ENCODE results near the gene RIMS3.
"Not testable (repeated sequence)": the region's sequence is repeated elsewhere in the genome, so short reads cannot be mapped to it uniquely, and the experiment has no call there.

Gene RIMS3

GRCh38 chr1:40634901-40635655 is 30.4 kb downstream of the RIMS3 start:
- Histone ChIP-seq H3K36me3 (ENCODE audit: insufficient read depth, insufficient read length, low read length) (no peaks in the 10 kb centered on the region), H3K9ac (ENCODE audit: insufficient read length, low read depth) (no peak overlapping the region), H3K4me1 (ENCODE audit: insufficient read depth, insufficient read length) (peaks cover 7% of the 10 kb centered on the region), H3K9me3 (ENCODE audit: insufficient read depth, low read length) (no peaks in the 10 kb centered on the region), H3K4me3 (ENCODE audit: insufficient read length, low read depth) (no peak overlapping the region), H3K27me3 (ENCODE audit: insufficient read depth, insufficient read length) (no peaks in the 10 kb centered on the region)
- TF ChIP-seq SUZ12 (IDR thresholded peaks at IDR 0.05; ENCODE audit: extremely low read depth, insufficient read depth, insufficient read length) (no peak), YY1 (IDR thresholded peaks at IDR 0.05; ENCODE audit: insufficient read depth, insufficient read length) (no peak), ZNF274 (IDR thresholded peaks at IDR 0.05; ENCODE audit: low read depth, low read length) (no peak)
- DNase-seq (ENCODE audit: low read depth, low spot score), result no peak

GRCh38 chr1:40633931-40634376 is 31.5 kb downstream of the RIMS3 start:
- no peak overlapping the region for H3K4me3 ChIP-seq (ENCODE audit: insufficient read length, low read depth)
- H3K9ac ChIP-seq (ENCODE audit: insufficient read length, low read depth), result no peak overlapping the region
- H3K27me3 ChIP-seq (ENCODE audit: insufficient read depth, insufficient read length), result no peaks in the 10 kb centered on the region
- no peak for TF ChIP-seq SUZ12 (IDR thresholded peaks at IDR 0.05; ENCODE audit: extremely low read depth, insufficient read depth, insufficient read length)
- TF ChIP-seq ZNF274 (IDR thresholded peaks at IDR 0.05; ENCODE audit: low read depth, low read length), result no peak
- TF ChIP-seq YY1 (IDR thresholded peaks at IDR 0.05; ENCODE audit: insufficient read depth, insufficient read length), result no peak
- H3K4me1 ChIP-seq (ENCODE audit: insufficient read depth, insufficient read length), result peaks cover 7% of the 10 kb centered on the region
- H3K9me3 ChIP-seq (ENCODE audit: insufficient read depth, low read length), result no peaks in the 10 kb centered on the region
- no peak for DNase-seq (ENCODE audit: low read depth, low spot score)
- H3K36me3 ChIP-seq (ENCODE audit: insufficient read depth, insufficient read length, low read length), result no peaks in the 10 kb centered on the region

- Histone ChIP-seq H3K9ac (ENCODE audit: insufficient read length, low read depth) (no peak overlapping the region), H3K4me3 (ENCODE audit: insufficient read length, low read depth) (no peak overlapping the region), H3K36me3 (ENCODE audit: insufficient read depth, insufficient read length, low read length) (no peaks in the 10 kb centered on the region), H3K4me1 (ENCODE audit: insufficient read depth, insufficient read length) (peaks cover 7% of the 10 kb centered on the region), H3K9me3 (ENCODE audit: insufficient read depth, low read length) (no peaks in the 10 kb centered on the region), H3K27me3 (ENCODE audit: insufficient read depth, insufficient read length) (no peaks in the 10 kb centered on the region)
- no peak for DNase-seq (ENCODE audit: low read depth, low spot score)
- TF ChIP-seq ZNF274 (IDR thresholded peaks at IDR 0.05; ENCODE audit: low read depth, low read length), result no peak
- no peak for TF ChIP-seq SUZ12 (IDR thresholded peaks at IDR 0.05; ENCODE audit: extremely low read depth, insufficient read depth, insufficient read length)
- no peak for TF ChIP-seq YY1 (IDR thresholded peaks at IDR 0.05; ENCODE audit: insufficient read depth, insufficient read length)
Observed at GRCh38 chr1:40633523-40633922, 32.0 kb downstream of the RIMS3 start.

GRCh38 chr1:40630488-40631223 is 34.8 kb downstream of the RIMS3 start:
- DNase-seq (ENCODE audit: low read depth, low spot score), result peak; percentile 44
- H3K27me3 ChIP-seq (ENCODE audit: insufficient read depth, insufficient read length), result no peaks in the 10 kb centered on the region
- no peak overlapping the region for H3K4me3 ChIP-seq (ENCODE audit: insufficient read length, low read depth)
- no peak overlapping the region for H3K9ac ChIP-seq (ENCODE audit: insufficient read length, low read depth)
- TF ChIP-seq ZNF274 (IDR thresholded peaks at IDR 0.05; ENCODE audit: low read depth, low read length), result no peak
- TF ChIP-seq SUZ12 (IDR thresholded peaks at IDR 0.05; ENCODE audit: extremely low read depth, insufficient read depth, insufficient read length), result no peak
- no peak for TF ChIP-seq YY1 (IDR thresholded peaks at IDR 0.05; ENCODE audit: insufficient read depth, insufficient read length)
- H3K9me3 ChIP-seq (ENCODE audit: insufficient read depth, low read length), result no peaks in the 10 kb centered on the region
- H3K36me3 ChIP-seq (ENCODE audit: insufficient read depth, insufficient read length, low read length), result no peaks in the 10 kb centered on the region
- H3K4me1 ChIP-seq (ENCODE audit: insufficient read depth, insufficient read length), result peaks cover 3% of the 10 kb centered on the region

- H3K4me3 ChIP-seq (ENCODE audit: insufficient read length, low read depth); H3K9ac ChIP-seq (ENCODE audit: insufficient read length, low read depth); H3K9me3 ChIP-seq (ENCODE audit: insufficient read depth, low read length); DNase-seq (ENCODE audit: low read depth, low spot score); H3K4me1 ChIP-seq (ENCODE audit: insufficient read depth, insufficient read length); H3K27me3 ChIP-seq (ENCODE audit: insufficient read depth, insufficient read length); H3K36me3 ChIP-seq (ENCODE audit: insufficient read depth, insufficient read length, low read length): not testable (repeated sequence)
Observed at GRCh38 chr1:40629546-40629945, 35.9 kb downstream of the RIMS3 start.

- Histone ChIP-seq H3K4me1 (ENCODE audit: insufficient read depth, insufficient read length) (peaks cover 3% of the 10 kb centered on the region), H3K27me3 (ENCODE audit: insufficient read depth, insufficient read length) (no peaks in the 10 kb centered on the region), H3K9ac (ENCODE audit: insufficient read length, low read depth) (no peak overlapping the region), H3K4me3 (ENCODE audit: insufficient read length, low read depth) (no peak overlapping the region), H3K9me3 (ENCODE audit: insufficient read depth, low read length) (no peaks in the 10 kb centered on the region), H3K36me3 (ENCODE audit: insufficient read depth, insufficient read length, low read length) (no peaks in the 10 kb centered on the region)
- TF ChIP-seq YY1 (IDR thresholded peaks at IDR 0.05; ENCODE audit: insufficient read depth, insufficient read length) (no peak), ZNF274 (IDR thresholded peaks at IDR 0.05; ENCODE audit: low read depth, low read length) (no peak), SUZ12 (IDR thresholded peaks at IDR 0.05; ENCODE audit: extremely low read depth, insufficient read depth, insufficient read length) (no peak)
- no peak for DNase-seq (ENCODE audit: low read depth, low spot score)
Observed at GRCh38 chr1:40628903-40629292, 36.6 kb downstream of the RIMS3 start.
